Smooth muscle cell of the brain vasculature (primary cell): ENCODE data around the gene MSI2.

Experiments used
- DNase-seq: peaks from one replicate; pipeline ENCODE4 v3.0.0-alpha.2; 2012; ENCODE audit warnings: low read depth, low spot score

MSI2 gene

DNA sequence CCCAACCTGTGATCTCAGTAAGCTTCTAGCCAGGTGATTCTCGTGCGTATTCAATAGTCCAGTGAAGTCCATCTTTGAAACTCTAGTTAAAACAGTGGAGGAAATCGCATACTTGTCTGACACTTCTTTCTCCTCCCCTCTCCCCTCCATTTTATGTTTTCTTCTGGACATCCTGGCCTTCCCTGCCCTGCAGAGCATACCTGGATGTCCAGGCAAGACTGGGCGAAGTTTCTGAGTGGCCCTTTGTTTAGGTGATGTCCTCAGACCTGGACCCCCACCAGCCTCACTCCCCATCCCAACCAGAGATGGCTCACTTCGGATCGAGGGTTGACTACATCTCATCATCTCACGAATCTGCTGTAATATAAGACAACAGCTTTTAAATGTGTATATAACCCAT is 423.0 kb downstream of the MSI2 start:
- no peak for DNase-seq

DNA sequence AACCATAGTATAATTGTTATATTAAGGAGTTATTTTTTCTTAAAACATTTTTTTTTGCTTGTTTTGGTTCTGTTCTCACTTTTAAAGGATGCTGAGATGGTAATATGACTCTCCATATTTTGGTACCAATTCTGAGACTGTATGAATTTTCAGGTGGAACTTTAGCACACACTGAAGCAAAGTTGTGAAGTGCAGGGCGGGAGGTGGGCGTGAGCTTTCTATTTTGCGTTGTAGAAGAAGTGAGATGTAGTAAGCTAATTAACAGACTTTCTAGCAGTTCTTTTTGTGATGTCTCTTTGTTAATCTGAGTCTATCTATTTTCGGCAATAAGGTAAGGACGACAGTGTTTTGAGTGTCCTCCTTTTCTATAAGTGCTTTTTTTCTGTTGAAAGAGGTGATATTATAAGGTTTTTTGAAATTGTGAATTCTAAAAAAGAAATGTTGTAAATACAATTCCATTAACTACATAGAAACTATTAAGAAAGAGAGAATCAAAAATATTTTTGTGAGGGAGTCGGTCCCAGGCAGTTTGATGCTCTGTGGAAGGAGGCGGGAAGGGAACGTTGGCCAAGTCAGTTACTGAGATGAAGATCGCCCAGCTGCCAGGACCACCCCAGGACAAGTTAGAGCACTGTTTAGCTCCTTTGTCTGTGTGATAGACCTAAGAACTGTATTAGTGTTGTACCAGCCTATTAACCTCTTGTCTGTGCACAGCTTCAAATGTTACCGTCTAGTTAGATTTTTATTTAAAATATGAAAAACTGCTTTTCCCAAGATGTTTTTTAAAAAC is 423.8 kb downstream of the MSI2 start:
- no peak for DNase-seq

DNA sequence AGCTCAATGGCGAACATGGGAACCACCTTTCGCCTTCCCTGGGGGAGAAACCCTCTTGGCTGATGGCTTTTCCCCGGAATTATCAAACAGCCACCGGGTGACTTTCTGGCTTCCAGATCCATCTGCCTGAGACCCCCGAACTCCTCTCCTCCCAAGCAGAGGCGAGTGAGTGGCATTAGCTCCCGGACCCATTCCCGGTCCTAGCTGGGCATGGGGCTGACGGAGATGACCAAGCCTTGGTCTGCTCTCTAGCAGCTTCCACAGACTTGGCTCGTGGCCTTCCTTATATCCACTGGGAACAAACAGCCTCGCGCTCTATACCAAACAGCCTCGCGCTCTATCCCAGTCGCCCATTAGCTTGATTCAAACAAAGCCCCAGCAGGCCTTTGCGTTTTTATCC is 426.4 kb downstream of the MSI2 start:
- no peak for DNase-seq

DNA sequence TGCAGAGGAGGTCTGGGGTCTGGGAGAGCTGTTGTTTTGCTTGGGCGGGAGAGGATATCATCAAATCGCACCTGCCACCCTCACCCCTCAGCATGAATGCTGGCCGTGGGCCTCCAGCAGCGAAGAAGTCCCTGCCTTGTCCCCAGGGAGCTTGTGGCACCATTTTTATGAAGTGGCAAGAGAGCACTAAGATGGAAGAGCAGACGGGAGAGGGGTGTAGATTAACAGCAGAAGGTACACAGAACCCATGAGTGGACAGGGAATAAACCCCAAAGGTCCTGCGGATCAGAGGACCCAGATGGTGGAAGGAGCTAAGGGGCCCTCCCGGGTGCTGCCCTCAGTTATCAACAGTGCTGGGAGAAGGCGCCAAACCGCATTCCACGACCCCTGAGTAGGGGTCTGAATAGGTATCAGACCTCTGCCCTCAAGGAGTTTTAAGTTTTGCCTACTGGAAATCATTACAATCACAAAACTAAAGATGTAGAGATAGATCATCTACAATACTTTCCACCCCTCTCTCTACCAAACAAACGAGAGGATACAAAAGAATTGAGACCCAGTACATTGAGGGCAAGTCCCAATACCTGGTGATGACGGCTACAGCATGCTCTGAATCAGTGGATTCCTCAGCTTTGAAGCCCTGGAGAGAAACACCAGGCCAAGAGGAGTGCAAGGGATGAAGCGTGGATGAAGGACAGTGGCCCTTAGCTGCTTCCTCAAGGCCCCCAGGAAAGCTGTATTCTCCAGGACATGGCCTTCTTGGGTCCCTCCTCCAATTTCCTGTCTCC is 428.6 kb downstream of the MSI2 start:
- no peak for DNase-seq

DNA sequence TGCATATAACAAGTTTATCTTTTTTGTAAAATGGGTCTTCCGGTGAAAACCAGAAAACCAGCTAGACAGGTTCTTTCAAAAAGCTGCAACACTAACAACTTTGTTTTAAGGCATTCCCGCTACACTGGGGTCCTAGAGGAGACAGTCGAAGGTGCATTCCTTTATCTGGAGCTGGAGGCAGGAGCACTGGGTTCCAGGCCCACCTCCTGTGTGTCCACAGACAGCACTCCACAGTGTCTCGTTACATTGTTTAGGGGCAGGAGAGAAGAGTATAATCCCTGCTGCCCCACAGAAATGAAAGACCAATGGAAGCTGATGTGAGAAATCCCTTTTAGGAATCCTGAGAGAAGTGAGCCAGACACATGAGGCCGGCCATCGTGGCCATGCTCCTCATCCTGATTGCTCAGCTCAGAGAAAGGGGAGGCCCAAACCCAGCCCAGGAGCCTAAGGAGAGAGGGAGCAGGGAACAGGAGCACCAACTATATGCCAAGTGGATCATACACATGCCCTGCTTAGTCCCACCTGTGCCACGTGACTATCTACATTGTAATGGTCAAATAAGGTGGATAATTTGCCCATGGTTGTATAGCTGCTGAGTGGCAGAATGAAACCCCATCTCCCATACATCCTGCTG is 429.3 kb downstream of the MSI2 start:
- DNase-seq: no peak

DNA sequence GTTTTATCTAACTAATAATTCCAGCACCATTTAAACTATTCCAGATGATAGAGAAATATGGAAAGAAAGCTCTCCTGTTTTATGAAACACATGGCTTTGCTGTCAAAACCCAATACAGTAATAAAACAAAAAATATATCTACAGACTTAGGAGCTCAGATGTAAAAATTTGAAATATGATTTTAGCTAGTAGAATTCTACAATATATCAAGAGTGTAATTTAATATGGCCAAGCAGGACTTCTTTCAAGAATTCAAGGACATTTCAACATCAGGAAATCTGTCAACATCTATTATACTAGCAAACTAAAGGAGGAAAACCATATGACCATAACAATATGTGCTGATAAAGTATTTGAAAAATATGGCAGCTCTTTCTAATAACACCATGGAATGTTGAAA is 431.3 kb downstream of the MSI2 start:
- DNase-seq: no peak

DNA sequence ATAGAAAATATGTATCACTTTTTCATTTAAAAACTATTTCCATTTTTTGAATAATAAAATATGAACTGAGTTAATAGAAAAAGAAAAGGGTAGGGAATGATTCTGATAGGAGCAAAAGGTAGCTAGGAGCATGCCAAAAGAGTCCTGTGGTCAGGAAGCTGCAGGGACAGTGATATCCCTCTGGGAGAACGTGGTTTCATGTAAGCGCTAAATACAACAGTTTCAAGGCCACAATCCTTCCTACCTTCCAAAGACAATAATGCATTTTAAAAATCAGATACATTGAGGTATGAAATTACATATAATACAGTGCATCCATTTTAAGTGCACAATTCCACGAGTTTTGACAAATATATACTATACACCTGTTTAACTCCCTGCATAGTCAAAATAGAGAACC is 432.9 kb downstream of the MSI2 start:
- DNase-seq: no peak

DNA sequence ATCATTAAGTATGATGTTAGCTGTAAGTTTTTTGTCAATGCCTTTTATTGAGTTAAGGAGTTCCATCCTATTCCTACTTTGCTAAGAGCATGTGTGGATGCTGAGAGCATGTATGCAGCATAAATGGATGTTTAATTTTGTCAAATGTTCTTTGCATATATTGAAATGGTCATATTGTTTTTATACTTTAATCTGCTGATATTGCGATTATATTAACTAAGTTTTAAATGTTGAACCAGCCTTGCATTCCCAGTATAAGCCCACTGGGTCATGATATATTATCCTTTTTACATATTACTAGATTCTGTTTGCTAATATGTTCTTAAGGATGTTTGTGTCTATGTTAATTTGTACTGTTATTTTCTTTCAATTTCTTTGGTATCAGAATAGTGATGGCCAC is 435.6 kb downstream of the MSI2 start:
- DNase-seq: no peak

DNA sequence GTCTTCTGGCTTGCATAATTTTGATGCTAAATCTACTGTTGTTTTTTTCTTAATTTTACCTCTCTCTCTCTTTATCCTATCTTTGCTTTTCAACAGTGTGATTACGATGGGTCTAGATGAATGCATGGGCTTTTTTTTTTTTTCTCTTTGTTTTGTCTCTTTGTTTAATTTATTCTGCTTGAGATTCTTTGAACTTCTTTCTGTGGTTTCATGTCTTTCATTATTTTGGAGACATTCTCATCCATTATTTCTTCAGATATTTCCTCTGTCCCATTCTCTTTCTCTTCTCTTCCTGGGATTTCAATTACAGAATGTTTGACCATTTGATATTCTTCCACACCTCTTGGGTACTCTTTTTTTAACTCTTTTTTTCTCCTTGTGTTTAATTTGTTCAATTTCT is 436.4 kb downstream of the MSI2 start:
- DNase-seq: no peak

DNA sequence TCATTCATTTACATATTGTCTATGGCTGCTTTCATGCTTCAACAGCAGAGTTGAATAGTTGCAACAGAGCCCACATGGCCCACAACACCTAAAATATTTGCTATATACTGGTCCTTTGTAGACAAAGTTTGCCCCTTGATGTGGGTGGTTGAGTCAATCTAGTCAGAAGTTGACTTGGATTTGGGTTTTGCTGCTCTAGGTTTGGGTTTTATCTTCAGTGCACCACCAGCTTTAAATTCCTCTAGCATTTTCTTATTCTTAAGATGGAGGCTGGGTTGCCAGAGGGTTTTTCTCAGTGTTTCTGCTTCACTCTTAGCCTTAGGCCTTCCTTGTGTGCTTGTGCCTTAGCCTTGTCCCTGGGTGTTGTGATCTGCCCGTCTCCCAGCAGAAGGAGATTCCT is 437.7 kb downstream of the MSI2 start:
- no peak for DNase-seq

DNA sequence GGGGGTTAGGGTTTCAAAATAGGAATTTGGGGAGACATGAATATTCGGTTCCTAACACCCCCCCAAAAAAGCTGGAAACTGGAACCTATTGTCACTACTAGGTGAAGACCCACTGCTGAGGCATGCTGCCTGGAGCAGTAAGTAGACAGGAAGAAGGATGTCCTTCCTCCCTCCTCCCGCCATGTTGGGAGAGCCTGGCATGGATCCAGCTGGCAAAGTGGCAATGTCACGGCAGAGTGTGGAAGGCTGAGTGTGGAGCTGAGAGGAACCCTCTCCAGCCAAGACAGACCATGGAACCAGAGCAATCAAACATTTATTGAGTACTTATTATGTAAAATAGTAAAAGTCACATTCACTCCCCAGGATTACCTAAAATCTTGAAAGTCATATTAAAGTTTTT is 439.7 kb downstream of the MSI2 start:
- no peak for DNase-seq

DNA sequence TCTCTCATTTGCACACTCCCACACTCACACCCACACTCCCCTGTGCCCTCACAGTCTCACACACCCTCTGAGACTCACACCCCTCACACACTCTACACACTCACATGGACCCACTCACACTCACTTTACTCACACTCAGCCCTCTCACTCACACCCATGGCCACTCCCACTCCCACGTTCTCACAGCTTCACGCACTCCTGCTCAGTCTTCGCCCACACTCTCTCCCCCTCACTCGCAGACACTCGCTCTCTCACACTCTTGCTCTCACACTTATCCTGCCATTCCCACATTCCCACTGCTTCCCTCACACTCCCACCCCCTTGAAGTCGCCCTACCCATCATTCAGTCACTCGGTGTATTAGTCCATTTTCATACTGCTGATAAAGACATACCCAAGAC is 440.9 kb downstream of the MSI2 start:
- DNase-seq: no peak

DNA sequence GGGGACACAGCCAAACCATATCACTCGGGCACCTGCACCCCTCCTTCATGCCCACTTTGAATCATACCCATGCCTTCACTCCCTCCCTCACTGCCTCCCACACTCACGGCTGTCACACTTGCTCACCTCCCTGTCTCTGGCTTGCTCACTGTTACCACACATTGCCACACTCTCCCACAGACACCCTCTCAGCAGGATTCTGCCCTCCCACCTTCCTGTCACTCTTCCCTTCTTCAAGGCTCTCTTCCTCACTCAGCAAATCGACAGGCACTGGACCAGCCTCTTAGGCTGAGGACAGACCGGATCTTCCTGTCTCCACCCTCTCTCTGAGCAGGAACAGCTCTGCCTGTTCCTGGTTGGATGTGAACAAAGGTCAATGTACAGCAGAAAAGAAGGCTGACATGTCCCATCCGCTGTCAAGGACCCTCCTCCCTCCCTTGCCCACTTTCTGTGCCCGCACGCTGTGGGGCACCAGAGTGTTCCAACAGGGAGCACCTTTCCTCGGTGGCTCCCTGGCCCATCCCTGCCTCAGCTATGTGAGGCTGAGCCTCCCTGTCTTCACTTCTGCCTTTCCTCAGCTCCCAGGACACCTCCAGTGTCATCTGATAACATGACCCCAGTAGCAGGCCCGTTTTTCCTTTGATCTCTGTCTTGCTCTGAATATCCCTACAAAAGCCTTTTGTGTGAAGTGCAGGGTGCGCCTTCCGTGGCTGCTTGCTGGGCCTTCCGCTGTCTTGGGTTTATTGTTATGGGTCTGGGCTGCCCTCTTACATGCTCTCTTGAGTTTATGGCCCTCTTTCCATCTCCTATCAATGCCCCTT is 441.8 kb downstream of the MSI2 start:
- DNase-seq: no peak

DNA sequence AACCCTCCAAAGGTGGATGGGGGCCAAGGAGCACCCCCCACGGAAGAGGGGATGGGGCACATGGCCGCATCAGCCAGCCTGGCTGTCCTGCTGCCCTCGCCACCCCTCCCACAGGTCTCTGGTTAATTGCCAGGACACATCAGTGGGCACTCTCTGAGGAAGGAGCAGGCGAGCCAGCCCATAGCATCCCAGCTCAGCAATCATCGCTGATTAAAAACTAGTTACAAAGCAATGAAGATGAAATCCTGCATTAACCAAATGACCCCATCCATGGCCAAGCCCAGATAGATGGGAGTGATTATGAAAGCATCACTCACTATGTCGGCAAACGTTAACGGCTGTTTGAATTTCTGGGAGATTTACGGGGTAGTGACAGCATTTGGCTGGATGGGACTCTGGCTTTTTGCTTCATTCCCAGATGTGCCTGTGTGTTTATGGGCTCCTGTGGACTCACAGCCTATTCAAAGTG is 443.5 kb downstream of the MSI2 start:
- DNase-seq: no peak

DNA sequence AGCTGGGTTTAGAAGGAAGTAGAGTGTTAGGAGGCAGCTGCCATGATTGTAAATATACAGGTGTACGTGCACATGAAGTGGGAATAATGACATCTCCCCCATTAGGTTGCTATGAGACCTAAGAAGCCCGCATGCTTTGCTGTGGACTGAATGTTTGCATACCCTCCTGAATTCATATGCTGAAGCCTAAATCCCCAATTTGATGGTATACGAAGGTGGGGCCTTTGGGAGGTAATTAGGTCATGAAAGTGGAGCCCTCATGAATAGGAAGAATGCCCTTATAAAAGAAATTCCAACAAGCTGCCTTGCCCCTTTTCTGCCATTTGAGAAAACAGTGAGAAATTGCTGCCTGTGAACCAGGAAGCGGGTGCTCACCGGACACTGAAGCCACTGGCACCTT is 444.8 kb downstream of the MSI2 start:
- no peak for DNase-seq

DNA sequence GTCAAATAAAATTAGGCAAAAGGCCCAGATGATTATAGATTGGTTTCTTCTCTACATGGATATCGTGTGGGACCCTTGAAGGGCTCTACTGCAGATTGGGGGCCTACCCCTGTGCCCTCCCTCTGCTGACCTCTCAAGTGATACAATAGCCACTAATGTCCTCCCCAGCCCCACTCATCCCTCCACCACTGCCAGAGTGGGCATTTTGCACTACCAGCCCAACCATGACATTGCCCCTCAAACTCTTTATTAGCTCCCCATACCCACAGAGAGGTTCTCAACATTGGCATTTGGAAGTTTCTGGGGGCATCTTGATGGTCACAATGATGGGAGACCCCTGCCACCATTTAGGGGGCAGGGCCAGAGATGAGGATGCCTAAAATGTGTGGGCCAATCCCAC is 446.9 kb downstream of the MSI2 start:
- no peak for DNase-seq

DNA sequence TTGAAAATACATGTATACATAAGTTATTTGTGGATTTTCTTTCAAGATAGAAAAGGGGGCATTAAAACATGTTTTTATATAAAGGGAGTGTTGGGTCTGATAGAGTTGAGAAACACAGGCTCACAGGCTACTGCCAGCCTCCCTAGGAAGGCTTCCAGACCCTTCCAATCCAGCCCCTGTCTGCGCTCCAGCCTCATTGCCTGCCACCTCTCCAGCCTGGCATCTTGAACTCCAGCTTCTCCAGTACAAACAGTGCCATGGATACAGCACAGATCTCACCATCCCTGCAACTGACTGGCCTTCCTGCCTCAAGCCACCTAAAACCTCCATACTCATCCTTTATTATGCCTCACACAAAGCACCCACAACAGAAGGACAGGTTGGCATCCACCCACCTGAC is 448.1 kb downstream of the MSI2 start:
- no peak for DNase-seq

DNA sequence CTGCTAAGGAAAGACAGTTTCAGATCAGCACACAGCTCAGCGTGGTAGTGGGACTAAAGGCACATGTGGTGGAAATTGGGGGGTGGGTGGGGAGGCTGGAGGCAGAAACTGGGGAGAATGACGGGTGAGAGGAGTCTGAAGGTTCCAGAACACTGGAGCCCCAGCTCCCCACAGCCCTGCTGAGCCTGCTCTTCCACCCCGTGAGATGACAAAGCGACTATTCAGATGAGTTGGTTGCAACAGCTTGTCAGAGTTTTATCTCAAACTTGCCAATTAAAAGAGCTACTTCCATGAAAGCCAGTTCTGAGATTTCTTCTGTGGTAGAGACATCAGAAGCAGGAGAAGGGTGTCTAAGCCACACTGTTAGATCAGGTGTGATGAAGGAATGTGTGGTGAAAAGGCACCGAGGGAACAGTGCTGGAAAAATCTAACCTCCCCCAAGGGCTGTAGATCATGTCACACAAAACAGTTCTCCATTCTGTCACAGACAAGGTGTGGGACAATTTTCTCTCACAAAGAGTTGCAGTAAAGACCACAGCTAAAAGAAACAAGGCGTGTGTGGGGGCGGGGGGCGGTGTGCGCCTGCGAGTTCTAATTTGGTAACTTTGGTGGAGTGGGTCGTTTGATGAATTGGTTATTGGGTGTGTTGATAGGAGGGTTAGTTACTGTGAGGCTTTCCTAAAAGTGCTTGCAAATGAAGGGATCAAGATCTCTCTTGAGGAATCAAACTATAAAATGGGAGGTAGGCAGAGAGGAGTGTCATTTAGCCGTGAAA is 449.8 kb downstream of the MSI2 start:
- DNase-seq: no peak

DNA sequence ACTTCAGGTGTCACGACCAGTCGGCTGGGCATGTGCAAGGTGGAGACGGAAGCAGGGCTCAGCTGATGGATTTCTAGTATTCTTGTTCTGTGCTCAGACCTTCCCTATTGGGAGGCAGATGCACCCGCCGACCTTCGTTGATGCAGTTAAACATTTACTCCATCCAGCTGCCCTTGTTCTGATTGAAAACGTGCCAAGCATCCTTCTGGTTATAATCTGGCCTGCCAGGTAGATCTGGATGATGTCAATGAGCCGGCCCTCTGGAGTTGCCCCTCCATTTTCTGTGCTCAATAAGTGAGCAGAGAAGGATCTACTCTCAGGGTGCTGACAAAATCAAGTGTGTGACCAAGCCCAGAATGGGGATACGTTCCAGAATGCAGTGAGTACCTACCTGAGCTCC is 450.4 kb downstream of the MSI2 start:
- DNase-seq: no peak

DNA sequence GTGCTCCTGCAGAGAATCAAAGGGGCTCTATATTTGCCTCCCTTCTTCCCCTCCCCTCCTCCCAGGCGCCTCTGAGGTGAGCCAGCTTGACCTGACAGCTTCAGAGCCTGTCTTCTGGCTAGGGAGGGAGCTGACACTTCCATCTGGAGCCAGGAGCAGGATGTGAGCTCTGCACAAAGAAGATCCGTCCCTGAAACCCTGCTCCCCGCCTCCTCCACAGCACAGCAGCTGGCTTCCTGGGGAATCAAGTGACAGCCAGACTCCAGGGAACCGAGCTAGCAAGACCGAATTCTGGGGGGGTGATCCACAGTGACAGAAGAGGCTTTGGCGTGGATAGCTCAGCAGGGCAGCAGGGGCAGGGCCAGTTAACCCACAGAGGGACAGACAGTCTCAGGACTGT is 451.6 kb downstream of the MSI2 start:
- DNase-seq: no peak

DNA sequence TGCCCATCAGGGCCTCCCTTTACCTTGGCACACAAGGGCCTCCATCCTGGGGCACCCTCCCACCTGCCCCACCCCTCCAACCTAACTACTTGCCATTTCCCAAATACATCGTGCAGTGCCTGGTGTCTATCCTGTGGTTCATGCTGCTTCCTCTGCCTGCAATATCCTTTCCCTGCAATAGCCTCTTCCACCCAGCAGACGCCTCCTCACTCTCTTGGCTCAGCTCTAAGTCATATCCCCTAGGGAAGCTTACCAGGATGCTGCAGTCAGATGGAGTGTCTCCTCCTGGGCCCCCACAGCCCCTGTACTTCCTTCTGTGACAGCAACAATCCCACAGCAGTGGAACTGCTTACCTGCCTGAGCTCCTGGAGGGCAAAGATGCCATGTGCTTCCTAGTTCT is 452.1 kb downstream of the MSI2 start:
- DNase-seq: no peak
